ENCODE results near the gene JAZF1. TPM values are rescaled to one million over a fixed set of nuclear protein-coding genes. Genes with fewer than 3 reads are reported as not detected.

JAZF1 gene
- total and polyA plus RNA-seq, 2 of the 8 experiments (the other 6 are each of a cell fraction or from before 2014, with no cell fraction given) = 2.6 to 21.8 TPM

DNA sequence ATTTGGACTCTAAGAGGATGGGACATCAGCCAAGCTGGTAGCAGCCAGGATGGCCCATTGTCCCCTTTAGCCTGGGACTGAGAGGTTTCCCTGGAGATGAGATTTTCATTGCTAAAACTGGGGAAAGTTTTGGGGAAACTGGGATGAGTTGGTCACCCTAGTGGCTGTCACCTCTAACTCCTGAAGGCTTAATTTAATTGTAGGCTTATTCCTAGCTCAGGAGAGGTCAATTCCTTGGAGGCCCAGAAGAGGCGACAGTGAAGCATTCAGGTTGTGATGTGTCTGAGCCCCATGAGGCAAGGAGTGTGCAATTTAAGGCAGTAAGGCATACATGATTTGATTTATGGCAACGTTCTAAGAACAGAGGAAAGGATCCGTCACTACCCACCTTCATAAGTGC lies 24.9 kb upstream of the JAZF1 start:
- H2BK5ac ChIP-seq (ENCODE audit: low read depth, low read length) = no peak overlapping the region
- H3K4me1 ChIP-seq (replicated peaks in 1 of 4; ENCODE audit: control insufficient read depth in 3 of 4, insufficient read depth in 4 of 4, low read length in 3 of 4) = no peaks in the 10 kb centered on the region
- ChIA-PET CTCF (ENCODE audit: partially characterized antibody) (interaction anchor here (1.0 to 3.5 kb wide), 9 partner anchors 9 to 395 kb away, joined by 3 to 24 read pairs (median 3); no protein-coding TSS in a partner anchor), POLR2A (ENCODE audit: partially characterized antibody) (no interaction called here)
- no peak overlapping the region for H2AK5ac ChIP-seq (ENCODE audit: low read depth, low read length)
- no peaks in the 10 kb centered on the region for H3K79me1 ChIP-seq (ENCODE audit: low read depth, low read length)
- H3K36me3 ChIP-seq (ENCODE audit: control insufficient read depth in 2 of 4, insufficient read depth in 4 of 4, low read length in 3 of 4) = no peaks in the 10 kb centered on the region
- FAIRE-seq (no peak), DNase-seq (ENCODE audit: low read depth in 1 of 2, low spot score in 2 of 2) (no peak)
- no peak overlapping the region for H2AFZ ChIP-seq (ENCODE audit: low read length)
- H4K91ac ChIP-seq (replicated peaks; ENCODE audit: insufficient read length, low read length) = no peak overlapping the region
- H3K23ac ChIP-seq (ENCODE audit: insufficient read length) = no peak overlapping the region
- H3K27ac ChIP-seq (ENCODE audit: low read depth, low read length) = no peak overlapping the region
- H3K4ac ChIP-seq (replicated peaks; ENCODE audit: insufficient read length, low read depth, low read length) = no peak overlapping the region
- no peak overlapping the region for H3K4me2 ChIP-seq (ENCODE audit: insufficient read depth in 1 of 2, low read depth in 2 of 2, low read length in 2 of 2)
- WGBS, 2 experiments (ENCODE audit: extremely low coverage in 1 of 2, insufficient coverage in 1 of 2, insufficient read length in 1 of 2, insufficient replicate concordance in 2 of 2, low coverage in 1 of 2, low lambda C conversion rate in 2 of 2, missing lambda C conversion rate in 1 of 2) = 89% methylated on average over 3 of the region's 3 CpGs; no CpG with 5 or more reads in 1 of the 2 experiments
- H2BK15ac ChIP-seq (ENCODE audit: low read length) = no peak overlapping the region
- peak overlapping the region; percentile 63; the same call in 1 of the 2 replicates for H2BK20ac ChIP-seq (ENCODE audit: low read length)
- H3K18ac ChIP-seq (ENCODE audit: extremely low read depth, low read length) = no peak overlapping the region
- no peak overlapping the region for H3K4me3 ChIP-seq (ENCODE audit: extremely low read depth in 1 of 4, insufficient read depth in 2 of 4, low read depth in 3 of 4, low read length in 4 of 4)
- H3K23me2 ChIP-seq (ENCODE audit: low read depth, low read length) = no peaks in the 10 kb centered on the region; the same call in 1 of the 2 replicates
- H3K14ac ChIP-seq (ENCODE audit: insufficient read length) = no peak overlapping the region
- H3K79me2 ChIP-seq (ENCODE audit: control insufficient read depth in 1 of 2, insufficient read depth in 2 of 2, low read length in 2 of 2) = no peaks in the 10 kb centered on the region
- no peak overlapping the region for H2BK120ac ChIP-seq (replicated peaks; ENCODE audit: low read depth, low read length)
- no peak overlapping the region for H3K56ac ChIP-seq (replicated peaks; ENCODE audit: insufficient read length, low read depth, low read length)
- no peaks in the 10 kb centered on the region for H3K9me3 ChIP-seq (ENCODE audit: insufficient read depth in 2 of 2, low read depth in 1 of 2, low read length in 1 of 2)
- H3K27me3 ChIP-seq (replicated peaks in 1 of 4; ENCODE audit: control insufficient read depth in 3 of 4, extremely low read depth in 1 of 4, insufficient read depth in 3 of 4, low read length in 3 of 4) = no peaks in the 10 kb centered on the region; a peak in 1 of 7 replicates
- H4K8ac ChIP-seq (ENCODE audit: extremely low read depth, insufficient read depth, low read length) = no peak overlapping the region
- H4K20me1 ChIP-seq (replicated peaks in 1 of 2; ENCODE audit: control insufficient read depth in 1 of 2, insufficient read depth in 2 of 2, low read length in 2 of 2) = no peaks in the 10 kb centered on the region
- H4K5ac ChIP-seq (ENCODE audit: insufficient read length, low read depth, low read length) = no peak overlapping the region
- H3K9ac ChIP-seq (replicated peaks in 1 of 4; ENCODE audit: extremely low read depth in 1 of 4, low read depth in 3 of 4, low read length in 3 of 4) = no peak overlapping the region
- H2BK12ac ChIP-seq (ENCODE audit: low read depth, low read length) = no peak overlapping the region
- TF ChIP-seq CBX8 (IDR thresholded peaks at IDR 0.05; ENCODE audit: borderline replicate concordance, low read depth, low read length) = no peak
- TF ChIP-seq, protein P1, sequence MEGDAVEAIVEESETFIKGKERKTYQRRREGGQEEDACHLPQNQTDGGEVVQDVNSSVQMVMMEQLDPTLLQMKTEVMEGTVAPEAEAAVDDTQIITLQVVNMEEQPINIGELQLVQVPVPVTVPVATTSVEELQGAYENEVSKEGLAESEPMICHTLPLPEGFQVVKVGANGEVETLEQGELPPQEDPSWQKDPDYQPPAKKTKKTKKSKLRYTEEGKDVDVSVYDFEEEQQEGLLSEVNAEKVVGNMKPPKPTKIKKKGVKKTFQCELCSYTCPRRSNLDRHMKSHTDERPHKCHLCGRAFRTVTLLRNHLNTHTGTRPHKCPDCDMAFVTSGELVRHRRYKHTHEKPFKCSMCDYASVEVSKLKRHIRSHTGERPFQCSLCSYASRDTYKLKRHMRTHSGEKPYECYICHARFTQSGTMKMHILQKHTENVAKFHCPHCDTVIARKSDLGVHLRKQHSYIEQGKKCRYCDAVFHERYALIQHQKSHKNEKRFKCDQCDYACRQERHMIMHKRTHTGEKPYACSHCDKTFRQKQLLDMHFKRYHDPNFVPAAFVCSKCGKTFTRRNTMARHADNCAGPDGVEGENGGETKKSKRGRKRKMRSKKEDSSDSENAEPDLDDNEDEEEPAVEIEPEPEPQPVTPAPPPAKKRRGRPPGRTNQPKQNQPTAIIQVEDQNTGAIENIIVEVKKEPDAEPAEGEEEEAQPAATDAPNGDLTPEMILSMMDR (IDR thresholded peaks at IDR 0.05; ENCODE audit: control extremely low read depth in 1 of 3, insufficient read depth in 1 of 3, low read depth in 1 of 3, low read length in 3 of 3) = peak in 2 of 3 experiments; percentile 46 to 52; a peak in 3 of 4 replicates
- no peak for TF ChIP-seq TAF1 (IDR thresholded peaks at IDR 0.05; ENCODE audit: low read depth, low read length)
- TF ChIP-seq CHD1 (IDR thresholded peaks at IDR 0.05; ENCODE audit: low read depth, low read length) = no peak
- no peak for TF ChIP-seq EP300 (IDR thresholded peaks at IDR 0.05; ENCODE audit: borderline replicate concordance in 1 of 2, low read depth in 2 of 2, low read length in 2 of 2)
- peak; percentile 16 to 17; a peak in 1 of 4 replicates for TF ChIP-seq RAD21 (IDR thresholded peaks at IDR 0.05 in 1 of 2, conservative IDR thresholded peaks at IDR 0.05 in 1 of 2; ENCODE audit: low read depth in 2 of 2, low read length in 2 of 2)
- no peak for TF ChIP-seq TEAD4 (IDR thresholded peaks at IDR 0.05; ENCODE audit: low read depth, low read length)

All from H1 (cell line).